RWPE1 (cell line): ENCODE data around the gene OSBPL7.
"Not testable (repeated sequence)": the region's sequence is repeated elsewhere in the genome, so short reads cannot be mapped to it uniquely, and the experiment has no call there.

Source experiments
- CTCF ChIA-PET: fragments of 350-600 bp; sonication (Branson Sonifier 250); formaldehyde crosslinking; extraction: SDS; loops from one replicate; lab custom pipeline; 2021; lab: Yijun Ruan, JAX
- POLR2A ChIA-PET: fragments of 400-600 bp; formaldehyde crosslinking; extraction: SDS; loops from one replicate; lab custom pipeline; 2020; ENCODE audit warnings: antibody characterized with exemption; ENCODE audit not compliant: low non-redundant PET; lab: Yijun Ruan, JAX
- DNase-seq: peaks from one replicate; pipeline ENCODE4 v3.0.0; 2012; ENCODE audit warnings: low spot score
- H3K27ac ChIP-seq: fragments of 450-650 bp; 2 replicates; pipeline ENCODE4 v1.5.1; 2017
- TF ChIP-seq, protein P1 (sequence below): fragments of 450-650 bp; conservative IDR thresholded peaks from 2 replicates; pipeline ENCODE4 v1.5.1; 2017; ENCODE audit warnings: low read depth, mild to moderate bottlenecking

OSBPL7 gene

DNA sequence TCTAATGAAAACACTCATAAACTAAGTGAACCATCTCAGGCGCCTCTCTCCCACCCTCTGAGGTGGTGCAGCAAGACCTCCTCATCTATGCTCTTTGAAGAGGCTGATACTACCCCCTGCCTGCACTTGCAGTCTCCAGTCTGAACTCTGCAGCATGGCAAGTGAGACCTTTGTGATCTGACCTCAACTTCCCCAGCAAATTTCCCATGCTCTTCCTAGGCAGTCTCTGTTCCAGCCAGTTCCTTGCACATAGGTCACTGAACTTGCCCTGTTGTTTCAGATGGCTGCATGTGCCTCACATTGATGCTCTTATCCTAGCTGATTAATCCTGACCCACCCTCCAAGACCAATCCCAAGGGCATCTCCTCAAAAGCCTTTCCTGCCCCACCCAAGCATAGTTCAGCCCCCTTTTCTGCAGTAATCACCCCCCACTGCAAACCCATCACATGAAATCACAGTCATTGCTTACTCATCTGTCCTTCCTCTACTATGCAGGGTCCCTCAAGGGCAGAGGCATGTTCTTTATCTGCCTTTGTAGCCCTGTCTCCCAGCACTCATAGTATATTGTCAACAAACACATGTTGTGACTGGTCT, 46.5 kb downstream of the OSBPL7 start:
- ChIA-PET CTCF (interaction anchor here (0.6 kb wide), 1 partner anchor 224 kb away, joined by 3 read pairs; no protein-coding TSS in a partner anchor), POLR2A (no interaction called here)
- no peak overlapping the region for H3K27ac ChIP-seq
- TF ChIP-seq, protein P1, sequence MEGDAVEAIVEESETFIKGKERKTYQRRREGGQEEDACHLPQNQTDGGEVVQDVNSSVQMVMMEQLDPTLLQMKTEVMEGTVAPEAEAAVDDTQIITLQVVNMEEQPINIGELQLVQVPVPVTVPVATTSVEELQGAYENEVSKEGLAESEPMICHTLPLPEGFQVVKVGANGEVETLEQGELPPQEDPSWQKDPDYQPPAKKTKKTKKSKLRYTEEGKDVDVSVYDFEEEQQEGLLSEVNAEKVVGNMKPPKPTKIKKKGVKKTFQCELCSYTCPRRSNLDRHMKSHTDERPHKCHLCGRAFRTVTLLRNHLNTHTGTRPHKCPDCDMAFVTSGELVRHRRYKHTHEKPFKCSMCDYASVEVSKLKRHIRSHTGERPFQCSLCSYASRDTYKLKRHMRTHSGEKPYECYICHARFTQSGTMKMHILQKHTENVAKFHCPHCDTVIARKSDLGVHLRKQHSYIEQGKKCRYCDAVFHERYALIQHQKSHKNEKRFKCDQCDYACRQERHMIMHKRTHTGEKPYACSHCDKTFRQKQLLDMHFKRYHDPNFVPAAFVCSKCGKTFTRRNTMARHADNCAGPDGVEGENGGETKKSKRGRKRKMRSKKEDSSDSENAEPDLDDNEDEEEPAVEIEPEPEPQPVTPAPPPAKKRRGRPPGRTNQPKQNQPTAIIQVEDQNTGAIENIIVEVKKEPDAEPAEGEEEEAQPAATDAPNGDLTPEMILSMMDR, result no peak
- no peak for DNase-seq

DNA sequence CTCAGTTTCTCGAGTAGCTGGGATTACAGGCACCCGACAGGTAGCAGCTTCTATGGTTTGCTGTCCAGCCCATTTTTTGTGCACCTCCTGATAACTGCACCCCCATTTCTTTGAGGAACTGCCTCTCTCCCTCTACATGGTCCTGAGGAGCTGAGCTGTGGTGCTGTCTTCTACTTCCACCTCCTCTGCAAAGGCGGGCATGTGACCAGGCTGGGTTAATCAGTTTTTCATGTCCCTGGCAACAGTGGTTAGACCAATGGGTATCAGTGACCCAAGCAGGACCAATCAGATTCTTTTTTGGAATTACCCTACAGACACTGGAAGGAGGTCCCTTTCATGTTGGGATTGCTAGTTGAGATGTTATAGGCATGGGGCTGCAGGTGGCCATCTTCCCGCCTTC, 47.3 kb downstream of the OSBPL7 start:
- H3K27ac ChIP-seq, result no peak overlapping the region
- CTCF ChIA-PET, result no interaction called here
- POLR2A ChIA-PET, result no interaction called here
- DNase-seq, result no peak
- TF ChIP-seq, protein P1, result no peak

DNA sequence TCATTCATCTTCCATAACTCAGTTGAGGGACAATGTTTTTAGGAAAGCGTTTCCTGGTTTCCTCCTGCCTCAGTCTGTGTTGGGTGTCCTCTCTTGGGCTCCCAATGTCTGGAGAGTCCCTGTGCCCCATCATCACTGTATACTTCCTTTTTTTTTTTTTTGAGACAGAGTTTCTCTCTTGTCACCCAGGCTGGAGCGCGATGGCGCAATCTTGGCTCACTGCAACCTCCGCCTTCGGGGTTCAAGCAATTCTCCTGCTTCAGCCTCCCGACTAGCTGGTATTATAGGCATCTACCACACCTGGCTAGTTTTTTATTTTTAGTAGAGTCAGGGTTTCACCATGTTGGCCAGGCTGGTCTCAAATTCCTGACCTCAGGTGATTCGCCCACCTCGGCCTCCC, 47.9 kb downstream of the OSBPL7 start:
- H3K27ac ChIP-seq, DNase-seq, POLR2A ChIA-PET: not testable (repeated sequence)
- CTCF ChIA-PET, result interaction anchor here (1.2 kb wide), 2 partner anchors 12 to 58 kb away, joined by 4 read pairs; partner anchors contain the start of genes LRRC46 and MRPL10

DNA sequence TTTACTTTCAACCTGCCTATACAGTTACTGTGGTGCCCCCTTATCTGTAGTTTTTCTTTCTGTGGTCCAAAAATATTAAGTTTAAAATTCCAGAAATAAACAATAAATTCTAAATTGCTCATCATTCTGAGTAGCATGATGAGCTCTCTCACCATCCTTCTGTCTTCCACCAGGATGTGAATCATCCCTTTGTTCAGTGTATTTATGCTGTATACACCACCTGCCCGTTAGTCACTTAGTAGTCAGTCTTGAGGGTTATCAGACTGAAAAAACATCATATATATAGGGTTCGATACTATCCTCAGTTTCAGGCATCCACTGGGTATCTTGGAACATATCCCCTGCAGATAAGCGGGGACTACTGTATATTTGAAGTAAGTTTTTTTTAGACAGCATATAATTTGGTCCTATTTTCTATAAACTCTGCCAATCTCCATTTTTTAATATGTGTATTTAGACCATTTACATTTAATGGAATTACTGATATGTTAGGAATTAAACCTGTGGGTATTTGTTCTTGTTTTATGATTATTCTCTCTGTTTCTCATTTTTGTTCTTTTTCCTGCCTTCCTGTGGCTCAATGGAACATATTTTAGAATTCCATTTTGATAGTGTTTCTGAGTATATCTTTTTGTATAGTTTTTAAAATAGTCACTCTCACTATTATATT, 57.5 kb downstream of the OSBPL7 start:
- DNase-seq, result no peak
- TF ChIP-seq, protein P1, result no peak
- no peak overlapping the region for H3K27ac ChIP-seq
- ChIA-PET POLR2A (no interaction called here), CTCF (interaction anchor here (0.6 kb wide), 1 partner anchor 63 kb away, joined by 3 read pairs; no protein-coding TSS in a partner anchor)

DNA sequence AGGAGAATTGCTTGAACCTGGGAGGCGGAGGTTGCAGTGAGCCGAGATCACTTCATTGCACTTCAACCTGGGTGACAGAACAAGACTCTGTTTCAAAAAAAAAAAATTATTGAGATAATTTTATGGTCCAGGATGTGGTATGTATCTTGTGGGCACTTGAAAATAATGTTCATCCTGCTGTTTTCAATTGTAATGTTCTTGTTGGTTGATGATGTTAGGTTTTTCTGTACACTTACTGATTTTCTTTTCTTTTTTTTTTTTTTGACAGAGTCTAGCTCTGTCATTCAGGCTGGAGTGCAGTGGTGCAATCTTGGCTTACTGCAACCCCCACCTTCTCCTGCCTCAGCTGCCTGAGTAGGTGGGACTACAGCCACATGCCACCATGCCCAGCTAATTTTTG, 58.9 kb downstream of the OSBPL7 start:
- H3K27ac ChIP-seq, result no peak overlapping the region
- TF ChIP-seq, protein P1, result no peak
- ChIA-PET CTCF (interaction anchor here (0.6 kb wide), 1 partner anchor 38 kb away, joined by 4 read pairs; no protein-coding TSS in a partner anchor), POLR2A (no interaction called here)
- no peak for DNase-seq

DNA sequence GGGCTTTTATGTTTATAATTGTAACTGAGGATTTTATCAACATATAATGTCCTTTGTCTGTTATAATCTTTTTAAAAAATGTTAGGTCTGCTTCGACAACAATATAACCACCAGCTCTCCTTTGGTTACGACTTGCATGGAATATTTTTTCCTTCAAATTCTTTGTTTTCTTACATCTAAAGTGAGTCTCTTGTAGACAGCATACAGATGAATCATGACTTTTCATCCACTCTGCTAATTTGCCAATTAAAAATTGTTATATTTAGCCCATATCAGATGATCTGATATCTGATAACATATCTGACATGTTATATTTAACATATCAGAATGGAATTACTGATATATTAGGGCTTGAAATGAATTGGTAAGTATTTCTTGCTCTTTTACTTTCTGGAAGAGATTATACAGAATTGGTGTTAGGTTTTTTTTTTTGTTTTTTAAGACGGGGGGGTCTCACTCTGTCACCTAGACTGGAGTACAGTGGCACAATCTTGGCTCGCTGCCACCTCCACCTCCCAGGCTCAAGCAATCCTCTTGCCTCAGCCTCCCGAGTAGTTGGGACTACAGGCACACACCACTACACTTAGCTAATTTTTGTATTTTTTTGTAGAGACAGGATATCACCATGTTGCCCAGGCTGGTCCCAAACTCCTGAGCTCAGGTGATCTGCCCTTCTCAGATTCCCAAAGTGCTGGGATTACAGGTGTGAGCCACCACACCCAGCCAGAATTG, 61.0 kb downstream of the OSBPL7 start:
- CTCF ChIA-PET, result no interaction called here
- POLR2A ChIA-PET, result no interaction called here

More for the DNA sequence above, 61.0 kb downstream of the OSBPL7 start:
- DNase-seq, result no peak
- TF ChIP-seq, protein P1, result no peak
- no peak overlapping the region for H3K27ac ChIP-seq
